ENCODE results near the gene TMEM187. TPM values are rescaled to one million over a fixed set of nuclear protein-coding genes. Genes with fewer than 3 reads are reported as not detected.
A peak's percentile ranks its signal among the peaks of the same experiment; 100 is the strongest.

The TMEM187 gene
- total and polyA plus RNA-seq, 4 experiments from 2014 or later, result 10.4 to 23.8 (median 13.8) TPM

DNA sequence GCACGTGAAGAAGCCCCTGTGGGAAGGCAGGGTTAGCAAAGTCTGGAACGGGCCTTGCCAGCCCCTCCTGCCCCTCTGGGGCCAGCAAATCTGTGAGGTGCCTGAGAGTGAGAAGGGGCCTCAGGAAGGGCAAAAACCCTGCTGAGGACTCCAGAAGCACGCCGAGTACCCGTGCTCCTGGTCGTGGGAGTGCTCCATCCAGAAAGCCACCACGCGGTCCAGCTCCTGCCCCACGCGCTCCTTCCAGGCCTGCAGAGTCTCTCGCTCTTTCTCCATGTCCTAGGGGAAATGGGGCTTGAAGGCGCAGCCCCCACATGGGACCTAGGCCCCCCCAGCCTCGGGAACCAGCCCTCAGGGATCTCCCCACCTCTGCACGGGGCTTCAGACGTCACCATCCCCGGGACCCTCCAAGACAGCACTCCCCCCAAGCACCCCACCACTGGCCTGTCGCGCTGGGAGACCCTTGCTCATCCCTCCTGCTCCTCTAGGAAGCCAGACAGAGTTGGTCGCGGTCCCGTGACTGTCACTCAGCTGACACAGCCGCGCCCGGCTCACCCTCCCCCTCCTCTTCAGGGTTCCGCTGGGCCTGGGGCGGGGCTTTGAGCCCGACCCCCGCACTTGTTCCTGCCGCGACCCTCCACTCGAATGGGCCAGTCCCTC is 28.3 kb upstream of the TMEM187 start, which contains the start of gene RENBP:
TSS of gene RENBP (minus strand) at position 504 of the 660 bp plus-strand sequence. CDS start at position 471, 33 bp downstream.
- Histone ChIP-seq H3K36me3 (ENCODE audit: insufficient read depth, low read length) (no peaks in the 10 kb centered on the region), H3K27ac (ENCODE audit: low read depth, low read length) (peak within 1 kb of the TSS; percentile 47), H3K4me3 (ENCODE audit: low read length in 2 of 2) (peak within 1 kb of the TSS; percentile 17 to 32), H3K9me3 (ENCODE audit: control insufficient read depth in 1 of 2, low read length in 2 of 2) (no peaks in the 10 kb centered on the region), H3K27me3 (ENCODE audit: insufficient read depth, low read length) (no peaks in the 10 kb centered on the region), H3K4me1 (ENCODE audit: insufficient read depth, low read length) (peaks cover 20% of the 10 kb centered on the region)
- ChIA-PET CTCF (ENCODE audit: partially characterized antibody) (interaction anchor here (1.3 to 10.4 kb wide), 3 partner anchors 16 to 583 kb away, joined by 3 to 290 read pairs (median 28); partner anchors contain the start of genes ARHGAP4, NAA10 and PLXNB3), POLR2A (ENCODE audit: partially characterized antibody) (interaction anchor here (0.7 to 21.2 kb wide), 3 partner anchors 17 to 468 kb away, joined by 3 to 447 read pairs (median 3); partner anchors contain the start of genes ARHGAP4 and NAA10)
- no peaks in the 10 kb centered on the region for H3K27me3 Mint-ChIP-seq
- H3K4me1 Mint-ChIP-seq, result peaks cover 5 to 19% (median 8%) of the 10 kb centered on the region in 4 donors
- H3K36me3 Mint-ChIP-seq, result peaks cover 4 to 8% of the 10 kb centered on the region in 2 donors
- peak within 1 kb of the TSS; percentile 69 to 89 (median 80) for H3K4me3 Mint-ChIP-seq
- H3K9me3 Mint-ChIP-seq, result peaks cover 0 to under 1% (median 0%) of the 10 kb centered on the region in 8 donors
- intact Hi-C loops (cut with micrococcal nuclease), result no loop called here
- peak within 1 kb of the TSS; percentile 10 to 84 (median 77) for H3K27ac Mint-ChIP-seq
- DNase-seq, result peak in 1 of 5 donors; percentile 42

DNA sequence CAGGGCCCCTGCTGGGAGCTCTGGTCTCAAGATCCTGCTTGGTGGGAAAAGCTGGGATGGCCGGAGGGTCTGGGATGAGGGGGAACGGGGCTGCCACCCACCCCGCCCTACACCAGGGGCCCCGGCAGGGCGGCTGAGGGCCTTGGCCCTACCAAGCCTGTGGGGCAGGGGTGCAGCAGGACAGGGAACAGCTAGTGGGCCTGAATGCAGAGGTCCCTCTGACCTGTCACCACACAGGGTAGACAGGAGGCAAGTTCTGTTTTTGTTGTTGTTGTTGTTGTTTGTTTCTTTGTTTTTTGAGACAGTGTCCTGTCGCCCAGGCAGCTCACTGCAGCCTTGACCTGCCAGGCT is 27.8 kb upstream of the TMEM187 start:
- Histone ChIP-seq H3K36me3 (ENCODE audit: insufficient read depth, low read length) (peaks cover 2% of the 10 kb centered on the region), H3K4me1 (ENCODE audit: insufficient read depth, low read length) (peaks cover 20% of the 10 kb centered on the region), H3K4me3 (ENCODE audit: low read length in 2 of 2) (peak overlapping the region in 1 of 2 donors; percentile 17), H3K27ac (ENCODE audit: low read depth, low read length) (no peak overlapping the region), H3K9me3 (ENCODE audit: control insufficient read depth in 1 of 2, low read length in 2 of 2) (no peaks in the 10 kb centered on the region), H3K27me3 (ENCODE audit: insufficient read depth, low read length) (no peaks in the 10 kb centered on the region)
- peaks cover 4 to 9% of the 10 kb centered on the region in 2 donors for H3K36me3 Mint-ChIP-seq
- peaks cover 0 to 2% (median 0%) of the 10 kb centered on the region in 8 donors for H3K9me3 Mint-ChIP-seq
- ChIA-PET POLR2A (ENCODE audit: partially characterized antibody) (interaction anchor here (0.7 to 21.2 kb wide), 3 partner anchors 18 to 467 kb away, joined by 3 to 447 read pairs (median 4); partner anchors contain the start of genes ARHGAP4 and NAA10), CTCF (ENCODE audit: partially characterized antibody) (interaction anchor here (0.6 to 10.4 kb wide), 5 partner anchors 9 to 582 kb away, joined by 3 to 290 read pairs (median 3); partner anchors contain the start of genes ARHGAP4, NAA10 and PLXNB3)
- DNase-seq, result no peak
- H3K27ac Mint-ChIP-seq, result peak overlapping the region in 2 of 7 donors; percentile 58 to 70
- H3K27me3 Mint-ChIP-seq, result no peaks in the 10 kb centered on the region
- peak overlapping the region in 1 of 8 donors; percentile 4 for H3K4me3 Mint-ChIP-seq
- H3K4me1 Mint-ChIP-seq, result peaks cover 5 to 19% (median 8%) of the 10 kb centered on the region in 4 donors
- intact Hi-C loops (cut with micrococcal nuclease), result loop anchor here (5.0 kb wide), 1 partner anchor 37 kb away; no protein-coding TSS in a partner anchor

DNA sequence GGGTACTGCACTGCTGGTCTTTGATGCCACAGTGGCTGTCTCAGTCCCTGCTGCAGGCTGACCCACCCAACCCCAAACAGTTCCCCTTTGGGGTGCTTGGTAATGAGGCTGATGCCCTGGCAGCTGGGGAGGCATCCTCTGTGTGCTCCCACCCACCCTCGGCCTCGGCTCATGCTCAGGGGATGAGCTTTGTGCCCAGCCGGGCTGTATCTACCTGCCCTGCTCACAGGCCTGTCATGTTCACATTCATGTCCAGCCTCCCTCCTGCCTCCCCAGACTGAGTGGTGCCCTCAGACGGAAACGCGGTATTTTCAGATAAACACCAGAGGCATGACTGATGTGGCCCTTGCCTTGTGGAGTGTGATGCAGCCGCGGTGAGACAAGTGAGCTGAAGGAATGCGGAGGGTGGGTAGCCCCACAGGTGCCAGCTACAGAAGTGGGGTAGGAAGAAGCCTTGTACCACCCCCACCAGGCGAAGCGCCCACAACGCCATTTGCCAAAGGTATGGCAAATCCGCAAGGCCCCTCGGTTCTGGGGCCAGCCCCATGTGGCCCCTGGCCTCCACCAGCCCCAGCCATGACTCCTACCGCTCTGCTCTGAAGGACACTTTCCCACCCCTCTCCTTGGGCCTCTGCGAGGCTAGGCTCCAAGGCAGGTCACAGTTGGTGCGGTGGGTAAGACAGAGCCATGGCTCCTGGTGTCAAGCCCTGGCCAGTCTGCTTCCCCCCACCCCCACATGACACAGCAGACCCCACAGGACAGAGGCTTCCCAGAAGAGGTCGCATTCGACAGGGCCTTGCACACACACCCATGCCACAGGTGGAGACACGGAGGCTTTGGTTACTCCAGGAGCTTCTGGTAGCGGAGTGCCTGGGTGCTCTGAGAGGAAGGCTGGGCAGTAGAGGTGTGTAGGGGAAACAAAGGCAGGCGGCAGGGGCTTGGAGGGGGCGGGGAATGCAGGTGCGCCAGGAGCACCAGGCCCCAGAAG is 26.3 kb upstream of the TMEM187 start:
- DNase-seq, result peak in 1 of 5 donors; percentile 11
- Histone ChIP-seq H3K9me3 (ENCODE audit: control insufficient read depth in 1 of 2, low read length in 2 of 2) (no peaks in the 10 kb centered on the region), H3K27me3 (ENCODE audit: insufficient read depth, low read length) (no peaks in the 10 kb centered on the region), H3K27ac (ENCODE audit: low read depth, low read length) (no peak overlapping the region), H3K4me1 (ENCODE audit: insufficient read depth, low read length) (peaks cover 20% of the 10 kb centered on the region), H3K4me3 (ENCODE audit: low read length in 2 of 2) (no peak overlapping the region), H3K36me3 (ENCODE audit: insufficient read depth, low read length) (peaks cover 17% of the 10 kb centered on the region)
- Mint-ChIP-seq H3K27ac (peak overlapping the region in 4 of 7 donors; percentile 17 to 65 (median 52)), H3K4me1 (peaks cover 5 to 17% (median 7%) of the 10 kb centered on the region in 4 donors), H3K27me3 (no peaks in the 10 kb centered on the region), H3K36me3 (peaks cover 15 to 16% of the 10 kb centered on the region in 2 donors), H3K4me3 (no peak overlapping the region), H3K9me3 (peaks cover 0 to 2% (median 0%) of the 10 kb centered on the region in 8 donors)
- intact Hi-C loops (cut with micrococcal nuclease), result loop anchor here (5.0 kb wide), 1 partner anchor 39 kb away; no protein-coding TSS in a partner anchor
- POLR2A ChIA-PET (ENCODE audit: partially characterized antibody), result interaction anchor here (0.9 to 21.2 kb wide), 5 partner anchors 19 to 74 kb away, joined by 3 to 447 read pairs (median 4); partner anchors contain the start of genes ARHGAP4, IRAK1 and NAA10
- CTCF ChIA-PET (ENCODE audit: partially characterized antibody), result interaction anchor here (0.7 to 10.4 kb wide), 18 partner anchors 9 to 1004 kb away, joined by 3 to 290 read pairs (median 5); partner anchors contain the start of genes ARHGAP4, HCFC1, IDH3G and NAA10

DNA sequence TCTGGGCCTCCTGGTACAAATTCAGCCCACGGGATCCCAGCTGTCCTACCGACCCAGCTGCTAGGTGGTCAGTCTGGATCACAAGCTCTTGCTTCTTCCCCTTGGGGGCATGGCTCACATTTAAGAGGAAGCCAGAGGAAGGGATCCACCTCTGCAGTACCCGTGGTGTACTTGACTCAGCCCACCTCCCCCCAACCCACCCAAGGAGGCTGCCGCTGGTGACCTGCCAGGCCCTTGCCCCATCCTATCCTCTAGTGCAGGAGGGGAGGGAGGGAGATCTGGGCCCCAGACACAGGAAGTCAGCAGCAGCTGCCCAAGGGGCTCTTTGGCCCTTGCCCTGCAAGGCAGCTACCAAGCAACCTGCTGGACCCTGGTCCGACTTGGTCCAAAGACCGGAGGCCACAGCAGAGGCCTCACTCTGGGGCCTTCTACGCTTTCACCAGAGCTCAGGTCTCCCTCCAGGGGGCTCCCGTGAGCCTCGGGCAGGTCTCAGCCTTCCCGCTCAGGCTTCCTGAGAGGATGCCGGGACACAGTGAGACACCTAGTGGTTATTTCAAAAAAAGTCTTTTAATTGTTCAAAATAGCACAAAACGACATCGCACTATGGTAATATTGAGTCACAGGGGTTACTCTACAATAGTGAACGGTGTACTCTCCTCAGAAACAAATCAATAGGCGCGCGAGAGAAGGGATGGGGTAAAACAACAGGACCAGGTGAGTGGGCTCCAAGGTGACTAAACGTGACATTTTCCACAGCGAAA is 25.4 kb upstream of the TMEM187 start:
- Histone ChIP-seq H3K4me3 (ENCODE audit: low read length in 2 of 2) (no peak overlapping the region), H3K9me3 (ENCODE audit: control insufficient read depth in 1 of 2, low read length in 2 of 2) (no peaks in the 10 kb centered on the region), H3K27me3 (ENCODE audit: insufficient read depth, low read length) (no peaks in the 10 kb centered on the region), H3K4me1 (ENCODE audit: insufficient read depth, low read length) (peaks cover 20% of the 10 kb centered on the region), H3K36me3 (ENCODE audit: insufficient read depth, low read length) (peaks cover 21% of the 10 kb centered on the region), H3K27ac (ENCODE audit: low read depth, low read length) (peak overlapping the region; percentile 9)
- peak; percentile 77 to 82 (median 80) for DNase-seq
- H3K4me1 Mint-ChIP-seq, result peaks cover 5 to 16% (median 6%) of the 10 kb centered on the region in 4 donors
- H3K27ac Mint-ChIP-seq, result peak overlapping the region in 6 of 7 donors; percentile 40 to 91 (median 68)
- peaks cover 0 to 2% (median 0%) of the 10 kb centered on the region in 8 donors for H3K9me3 Mint-ChIP-seq
- H3K27me3 Mint-ChIP-seq, result no peaks in the 10 kb centered on the region
- POLR2A ChIA-PET (ENCODE audit: partially characterized antibody), result interaction anchor here (0.9 to 21.2 kb wide), 8 partner anchors 20 to 184 kb away, joined by 3 to 447 read pairs (median 4); partner anchors contain the start of genes ARHGAP4, HCFC1, IRAK1 and NAA10
- no peak overlapping the region for H3K4me3 Mint-ChIP-seq
- CTCF ChIA-PET (ENCODE audit: partially characterized antibody), result interaction anchor here (0.7 to 10.4 kb wide), 19 partner anchors 10 to 1005 kb away, joined by 3 to 290 read pairs (median 5); partner anchors contain the start of genes ARHGAP4, HCFC1, IDH3G and NAA10
- H3K36me3 Mint-ChIP-seq, result peaks cover 18% of the 10 kb centered on the region in 2 donors
- intact Hi-C loops (cut with micrococcal nuclease), result loop anchor here (1.0 to 5.0 kb wide), 3 partner anchors 23 to 183 kb away; partner anchors contain the start of gene PLXNB3

DNA sequence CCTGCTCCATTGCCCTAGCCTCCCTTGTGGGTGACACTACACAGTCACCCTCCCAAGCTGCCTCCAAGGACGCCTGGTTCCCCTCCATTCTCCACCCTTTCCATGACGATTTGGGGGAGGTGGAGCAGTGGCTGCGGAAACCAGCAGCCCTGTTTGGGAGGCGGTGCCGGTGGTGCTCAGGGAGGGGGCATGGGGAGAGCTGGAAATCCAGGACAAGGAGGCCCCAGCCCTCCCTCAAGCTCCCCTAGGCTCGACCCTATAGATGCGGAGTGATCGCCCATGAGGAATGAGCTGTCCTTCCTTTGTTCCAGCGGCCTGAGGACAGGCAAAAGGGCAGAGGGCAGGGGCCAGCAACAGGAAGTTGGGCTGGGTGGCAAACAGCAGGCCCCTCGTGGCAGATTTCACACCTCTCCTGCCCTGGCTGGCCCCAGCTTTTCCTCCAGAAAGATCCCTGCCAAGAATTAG is 24.5 kb upstream of the TMEM187 start:
- Mint-ChIP-seq H3K4me3 (no peak overlapping the region), H3K9me3 (peaks cover 0 to 2% (median 0%) of the 10 kb centered on the region in 8 donors), H3K27ac (peak overlapping the region in 1 of 7 donors; percentile 53), H3K27me3 (no peaks in the 10 kb centered on the region), H3K4me1 (peaks cover 5 to 19% (median 6%) of the 10 kb centered on the region in 4 donors), H3K36me3 (peaks cover 18% of the 10 kb centered on the region in 2 donors)
- ChIA-PET CTCF (ENCODE audit: partially characterized antibody) (interaction anchor here (0.7 to 10.4 kb wide), 8 partner anchors 20 to 584 kb away, joined by 3 to 290 read pairs (median 12); partner anchors contain the start of genes ARHGAP4, HCFC1, NAA10 and PLXNB3), POLR2A (ENCODE audit: partially characterized antibody) (interaction anchor here (1.1 to 21.2 kb wide), 7 partner anchors 19 to 184 kb away, joined by 3 to 447 read pairs (median 4); partner anchors contain the start of genes ARHGAP4, HCFC1, IRAK1 and NAA10)
- Histone ChIP-seq H3K4me3 (ENCODE audit: low read length in 2 of 2) (no peak overlapping the region), H3K27ac (ENCODE audit: low read depth, low read length) (no peak overlapping the region), H3K9me3 (ENCODE audit: control insufficient read depth in 1 of 2, low read length in 2 of 2) (no peaks in the 10 kb centered on the region), H3K36me3 (ENCODE audit: insufficient read depth, low read length) (peaks cover 29% of the 10 kb centered on the region), H3K4me1 (ENCODE audit: insufficient read depth, low read length) (peaks cover 21% of the 10 kb centered on the region), H3K27me3 (ENCODE audit: insufficient read depth, low read length) (no peaks in the 10 kb centered on the region)
- intact Hi-C loops (cut with micrococcal nuclease), result loop anchor here (5.0 kb wide), 1 partner anchor 41 kb away; no protein-coding TSS in a partner anchor
- DNase-seq, result peak in 1 of 5 donors; percentile 22
